ENCODE data around the gene TBX2. TPM values are rescaled to one million over a fixed set of nuclear protein-coding genes. Genes with fewer than 3 reads are reported as not detected.
A peak's percentile ranks its signal among the peaks of the same experiment; 100 is the strongest.

The TBX2 gene
- total and polyA plus RNA-seq, 9 donors: 8.9 to 20.4 (median 10.8) TPM

DNA sequence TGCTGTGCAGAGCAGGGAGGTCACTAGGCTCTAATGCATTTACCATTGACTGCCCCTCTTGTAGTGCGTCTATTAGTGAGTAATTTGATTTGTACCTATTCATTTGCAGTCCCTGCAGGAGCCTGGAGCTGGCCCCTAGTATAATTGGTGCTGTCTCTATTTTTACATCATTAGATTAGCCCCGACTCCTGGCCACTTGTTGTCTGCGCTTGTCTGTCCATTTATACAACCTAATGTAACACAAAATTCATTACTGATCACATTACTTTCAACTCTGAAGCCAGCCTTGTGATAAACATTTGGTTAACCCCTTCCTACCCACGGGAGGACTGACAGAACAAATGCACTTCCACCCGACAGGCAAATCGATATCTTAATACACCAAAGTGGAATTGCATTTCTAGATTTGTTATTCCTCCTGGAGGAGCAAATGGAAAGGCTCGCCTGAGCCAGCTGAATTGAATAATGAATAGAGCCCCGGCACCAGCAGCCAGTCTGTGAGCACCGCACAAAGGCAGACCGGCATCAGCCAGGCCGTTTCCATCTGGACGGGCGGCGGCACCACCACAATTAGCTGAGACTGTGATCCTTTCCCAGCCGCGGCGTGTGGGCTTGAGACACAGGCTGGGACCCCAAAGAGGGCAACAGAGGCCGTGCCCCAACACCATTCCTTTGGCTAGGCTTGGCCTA, 18.7 kb upstream of the TBX2 start:
- Histone ChIP-seq H3K36me3 (ENCODE audit: control insufficient read depth, insufficient read depth, low read length) (no peaks in the 10 kb centered on the region), H3K27me3 (ENCODE audit: control insufficient read depth, insufficient read depth, low read length) (no peaks in the 10 kb centered on the region), H3K27ac (ENCODE audit: low read length) (peak overlapping the region; percentile 6), H3K4me1 (ENCODE audit: control insufficient read depth, insufficient read depth, low read length) (peaks cover 85% of the 10 kb centered on the region), H3K4me3 (ENCODE audit: low read length) (no peak overlapping the region), H3K9me3 (replicated peaks; ENCODE audit: control insufficient read depth, low read depth, low read length) (no peaks in the 10 kb centered on the region)
- no peak for DNase-seq
- 60% methylated on average over 14 of the region's 18 CpGs for WGBS (ENCODE audit: insufficient coverage)

DNA sequence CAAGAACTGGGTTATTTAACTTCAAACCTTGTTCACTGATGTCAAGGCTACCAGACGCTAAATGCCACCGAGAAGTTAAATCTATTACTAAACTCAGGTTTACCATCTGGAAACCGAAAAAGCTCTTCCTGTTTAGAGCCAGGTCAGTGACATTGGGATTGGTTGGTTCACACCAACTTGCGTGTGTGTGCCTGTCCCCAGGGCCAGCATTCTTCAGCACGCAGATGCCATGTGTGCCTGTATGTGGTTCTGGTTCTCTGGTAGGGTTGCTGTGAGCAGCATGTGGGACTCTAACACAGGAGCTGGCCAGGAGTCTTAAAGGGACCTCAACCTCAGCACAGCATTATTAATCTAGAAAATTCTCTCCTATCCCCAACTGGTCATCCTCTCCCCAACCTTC, 18.1 kb upstream of the TBX2 start:
- Histone ChIP-seq H3K27ac (ENCODE audit: low read length) (no peak overlapping the region), H3K9me3 (replicated peaks; ENCODE audit: control insufficient read depth, low read depth, low read length) (no peaks in the 10 kb centered on the region), H3K27me3 (ENCODE audit: control insufficient read depth, insufficient read depth, low read length) (no peaks in the 10 kb centered on the region), H3K4me3 (ENCODE audit: low read length) (no peak overlapping the region), H3K36me3 (ENCODE audit: control insufficient read depth, insufficient read depth, low read length) (no peaks in the 10 kb centered on the region), H3K4me1 (ENCODE audit: control insufficient read depth, insufficient read depth, low read length) (peaks cover 80% of the 10 kb centered on the region)
- WGBS (ENCODE audit: insufficient coverage): 65% methylated on average over 2 of the region's 5 CpGs
- no peak for DNase-seq

DNA sequence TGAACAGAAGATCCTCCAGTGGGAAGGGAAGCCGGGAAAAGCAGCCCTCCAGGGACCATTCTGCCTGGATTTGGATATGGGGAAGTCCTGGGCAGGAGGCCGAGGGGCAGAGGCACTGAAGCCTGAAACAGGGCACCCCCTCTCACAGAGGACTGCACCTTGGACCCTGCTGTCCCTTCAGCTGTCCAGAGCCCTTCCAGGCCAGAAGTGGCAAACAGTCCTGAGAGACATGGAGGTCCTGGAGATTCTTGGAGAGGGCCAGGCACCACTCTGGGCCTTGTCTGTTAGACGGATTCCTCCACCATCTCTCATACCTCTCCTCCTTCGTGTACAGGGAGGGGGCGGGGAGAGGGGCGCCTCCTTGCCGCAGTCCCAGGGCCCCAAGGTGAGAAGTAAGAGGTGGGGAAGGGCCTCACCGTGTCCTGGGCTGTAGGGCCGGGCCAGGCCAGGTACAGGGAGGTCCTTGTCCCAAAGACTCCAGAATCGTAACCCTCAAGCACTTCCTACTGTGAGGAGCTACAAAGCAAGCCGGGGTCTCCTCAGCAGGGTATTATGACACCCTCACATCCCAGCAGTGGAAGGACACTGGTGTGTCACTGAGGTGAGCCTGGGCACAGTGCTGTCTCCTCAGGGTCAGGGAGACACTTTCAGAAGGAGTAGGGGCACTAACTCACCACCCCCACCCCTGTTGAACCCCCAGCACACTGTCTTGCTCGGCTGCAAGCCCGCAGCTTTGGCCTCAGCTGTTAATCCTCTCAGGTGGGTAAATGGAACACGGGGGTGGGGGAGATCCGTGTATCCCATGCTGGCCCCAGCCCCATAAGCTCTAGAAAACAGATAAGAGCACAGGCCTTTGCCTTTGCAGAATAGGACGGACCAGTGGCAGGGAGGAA, 16.6 kb upstream of the TBX2 start:
- no peaks in the 10 kb centered on the region for H3K36me3 ChIP-seq (ENCODE audit: control insufficient read depth, insufficient read depth, low read length)
- no peaks in the 10 kb centered on the region for H3K27me3 ChIP-seq (ENCODE audit: control insufficient read depth, insufficient read depth, low read length)
- WGBS (ENCODE audit: insufficient coverage): 49% methylated on average over 4 of the region's 16 CpGs
- no peak for DNase-seq
- peaks cover 65% of the 10 kb centered on the region for H3K4me1 ChIP-seq (ENCODE audit: control insufficient read depth, insufficient read depth, low read length)
- H3K4me3 ChIP-seq (ENCODE audit: low read length): no peak overlapping the region
- H3K27ac ChIP-seq (ENCODE audit: low read length): no peak overlapping the region
- no peaks in the 10 kb centered on the region for H3K9me3 ChIP-seq (replicated peaks; ENCODE audit: control insufficient read depth, low read depth, low read length)

- no peak overlapping the region for H3K4me3 ChIP-seq (ENCODE audit: low read length)
- H3K36me3 ChIP-seq (ENCODE audit: control insufficient read depth, insufficient read depth, low read length): no peaks in the 10 kb centered on the region
- WGBS (ENCODE audit: insufficient coverage): 35% methylated on average over 7 of the region's 18 CpGs
- DNase-seq: peak; percentile 77
- H3K27me3 ChIP-seq (ENCODE audit: control insufficient read depth, insufficient read depth, low read length): no peaks in the 10 kb centered on the region
- peaks cover 59% of the 10 kb centered on the region for H3K4me1 ChIP-seq (ENCODE audit: control insufficient read depth, insufficient read depth, low read length)
- no peaks in the 10 kb centered on the region for H3K9me3 ChIP-seq (replicated peaks; ENCODE audit: control insufficient read depth, low read depth, low read length)
- H3K27ac ChIP-seq (ENCODE audit: low read length): peak overlapping the region; percentile 25
These were observed 15.9 kb upstream of the TBX2 start for GRCh38 chr17:61383689-61384201.

- Histone ChIP-seq H3K4me1 (ENCODE audit: control insufficient read depth, insufficient read depth, low read length) (peaks cover 55% of the 10 kb centered on the region), H3K4me3 (ENCODE audit: low read length) (no peak overlapping the region), H3K36me3 (ENCODE audit: control insufficient read depth, insufficient read depth, low read length) (no peaks in the 10 kb centered on the region), H3K27ac (ENCODE audit: low read length) (no peak overlapping the region), H3K27me3 (ENCODE audit: control insufficient read depth, insufficient read depth, low read length) (no peaks in the 10 kb centered on the region), H3K9me3 (replicated peaks; ENCODE audit: control insufficient read depth, low read depth, low read length) (no peaks in the 10 kb centered on the region)
- WGBS (ENCODE audit: insufficient coverage): 42% methylated on average over 4 of the region's 8 CpGs
- DNase-seq: no peak
These were observed 15.3 kb upstream of the TBX2 start for GRCh38 chr17:61384354-61384691.

DNA sequence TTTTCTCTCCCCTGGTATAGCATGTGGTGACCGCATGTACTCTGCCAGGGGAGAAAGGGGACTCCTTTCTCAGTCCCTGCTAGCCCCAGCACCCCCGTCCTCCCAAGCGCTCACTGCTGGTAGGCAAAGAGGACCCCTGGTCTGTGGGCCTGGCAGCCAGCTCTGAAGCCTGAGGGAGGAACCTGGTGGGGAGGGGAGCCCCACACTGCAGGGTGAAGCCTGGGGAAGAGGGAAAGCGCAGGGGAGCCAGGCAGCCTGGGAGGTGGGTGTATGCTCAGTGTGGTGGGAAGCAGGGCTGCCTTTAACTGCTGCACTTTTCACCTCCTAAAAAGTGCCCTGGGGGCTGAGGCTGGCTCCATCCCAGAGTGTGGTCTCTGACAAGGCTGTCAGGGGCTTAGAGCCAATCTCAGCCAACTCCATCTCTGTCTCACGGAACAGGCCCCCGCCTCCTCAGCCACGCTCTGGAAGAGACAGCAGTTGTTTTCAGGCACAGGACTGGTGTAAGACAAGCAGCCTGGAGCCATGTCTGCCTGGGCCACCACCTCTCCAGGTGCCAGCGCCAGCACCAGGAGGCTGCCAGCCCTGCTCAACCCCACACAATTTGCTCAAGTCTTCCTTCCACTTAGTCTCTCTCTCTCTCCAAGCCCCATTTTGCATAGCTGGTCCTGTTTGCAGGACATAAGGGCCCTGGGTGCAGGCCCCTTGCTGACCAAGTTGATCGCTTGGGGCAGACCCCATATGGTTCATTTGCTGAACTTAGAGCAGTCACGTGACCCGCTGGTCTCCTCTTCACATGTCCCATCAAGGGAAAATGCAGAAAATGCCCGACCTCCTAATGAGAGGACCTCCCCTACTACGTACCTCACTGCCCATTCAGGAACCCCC, 14.7 kb upstream of the TBX2 start:
- H3K4me1 ChIP-seq (ENCODE audit: control insufficient read depth, insufficient read depth, low read length): peaks cover 53% of the 10 kb centered on the region
- WGBS (ENCODE audit: insufficient coverage): 58% methylated on average over 7 of the region's 13 CpGs

DNA sequence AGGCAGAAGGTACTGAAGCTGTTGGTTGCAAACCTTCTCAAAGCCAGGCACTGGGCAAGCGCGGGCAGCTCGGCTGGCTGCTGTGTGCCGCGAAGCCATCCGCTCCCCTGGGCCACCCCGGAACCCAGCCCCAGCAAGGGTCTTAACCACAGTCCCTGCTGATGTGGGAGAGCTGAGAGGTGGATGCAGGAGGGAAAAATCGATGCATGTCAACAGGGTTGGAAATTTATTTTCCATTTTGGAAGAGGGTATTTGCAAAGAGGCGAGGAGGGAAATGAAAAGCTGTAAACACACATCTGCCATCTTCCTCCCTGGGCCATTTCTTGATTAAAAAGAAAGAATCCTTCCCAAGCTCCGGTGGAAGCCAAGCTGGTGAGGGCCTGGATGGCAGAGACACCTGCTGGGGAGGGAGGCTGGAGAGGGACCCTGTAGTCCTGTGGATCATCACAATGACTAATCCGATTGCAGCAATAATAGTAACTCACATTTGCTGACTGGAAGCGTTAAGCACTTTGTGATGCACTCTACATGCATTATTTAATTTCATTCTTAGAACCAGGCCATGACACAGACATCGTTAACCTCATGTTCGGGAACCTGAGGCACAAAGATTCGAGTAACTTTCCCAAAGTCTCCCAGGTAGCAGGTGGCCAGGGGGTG, 13.9 kb upstream of the TBX2 start:
- Histone ChIP-seq H3K36me3 (ENCODE audit: control insufficient read depth, insufficient read depth, low read length) (no peaks in the 10 kb centered on the region), H3K27ac (ENCODE audit: low read length) (no peak overlapping the region), H3K27me3 (ENCODE audit: control insufficient read depth, insufficient read depth, low read length) (peaks cover 1% of the 10 kb centered on the region), H3K9me3 (replicated peaks; ENCODE audit: control insufficient read depth, low read depth, low read length) (no peaks in the 10 kb centered on the region), H3K4me3 (ENCODE audit: low read length) (no peak overlapping the region), H3K4me1 (ENCODE audit: control insufficient read depth, insufficient read depth, low read length) (peaks cover 47% of the 10 kb centered on the region)
- 82% methylated on average over 12 of the region's 15 CpGs for WGBS (ENCODE audit: insufficient coverage)
- DNase-seq: no peak

More for the DNA sequence above, 14.7 kb upstream of the TBX2 start:
- Histone ChIP-seq H3K4me3 (ENCODE audit: low read length) (no peak overlapping the region), H3K27ac (ENCODE audit: low read length) (no peak overlapping the region), H3K9me3 (replicated peaks; ENCODE audit: control insufficient read depth, low read depth, low read length) (no peaks in the 10 kb centered on the region), H3K27me3 (ENCODE audit: control insufficient read depth, insufficient read depth, low read length) (no peaks in the 10 kb centered on the region), H3K36me3 (ENCODE audit: control insufficient read depth, insufficient read depth, low read length) (no peaks in the 10 kb centered on the region)
- no peak for DNase-seq

DNA sequence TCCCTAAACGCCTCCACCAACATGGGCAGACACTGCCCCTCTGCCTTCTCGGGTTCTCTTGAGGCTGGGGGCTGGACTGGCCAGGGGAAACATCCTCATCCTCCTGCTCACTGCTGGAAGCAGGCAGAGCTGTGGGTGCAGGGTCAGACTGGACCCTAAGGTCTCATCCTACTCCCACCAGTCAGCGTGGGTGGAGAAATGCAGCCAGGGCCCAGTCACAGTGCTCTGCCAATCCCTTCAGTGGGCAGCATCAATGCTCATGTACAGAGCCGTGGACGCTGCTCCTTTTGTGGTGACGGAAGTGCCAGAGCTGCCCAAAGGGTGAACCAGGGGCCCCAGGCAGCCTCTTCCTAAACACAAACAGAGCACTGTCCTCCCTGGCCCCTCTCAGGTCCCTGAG, 13.4 kb upstream of the TBX2 start:
- Histone ChIP-seq H3K36me3 (ENCODE audit: control insufficient read depth, insufficient read depth, low read length) (no peaks in the 10 kb centered on the region), H3K27ac (ENCODE audit: low read length) (no peak overlapping the region), H3K4me1 (ENCODE audit: control insufficient read depth, insufficient read depth, low read length) (peaks cover 42% of the 10 kb centered on the region), H3K9me3 (replicated peaks; ENCODE audit: control insufficient read depth, low read depth, low read length) (no peaks in the 10 kb centered on the region), H3K4me3 (ENCODE audit: low read length) (no peak overlapping the region), H3K27me3 (ENCODE audit: control insufficient read depth, insufficient read depth, low read length) (peaks cover 2% of the 10 kb centered on the region)
- WGBS (ENCODE audit: insufficient coverage): 87% methylated on average over 5 of the region's 6 CpGs
- no peak for DNase-seq

GRCh38 chr17:61387011-61387410, 12.6 kb upstream of the TBX2 start:
- Histone ChIP-seq H3K27ac (ENCODE audit: low read length) (no peak overlapping the region), H3K27me3 (ENCODE audit: control insufficient read depth, insufficient read depth, low read length) (peaks cover 3% of the 10 kb centered on the region), H3K9me3 (replicated peaks; ENCODE audit: control insufficient read depth, low read depth, low read length) (no peaks in the 10 kb centered on the region), H3K4me3 (ENCODE audit: low read length) (no peak overlapping the region), H3K36me3 (ENCODE audit: control insufficient read depth, insufficient read depth, low read length) (no peaks in the 10 kb centered on the region), H3K4me1 (ENCODE audit: control insufficient read depth, insufficient read depth, low read length) (peaks cover 37% of the 10 kb centered on the region)
- no peak for DNase-seq
- WGBS (ENCODE audit: insufficient coverage): 96% methylated on average over 5 of the region's 8 CpGs
